Astrocyte of the cerebellum (primary cell): ENCODE data around the gene DCC.
"Not testable (repeated sequence)": the region's sequence is repeated elsewhere in the genome, so short reads cannot be mapped to it uniquely, and the experiment has no call there.

Experiments
- DNase-seq: peaks from one replicate; pipeline ENCODE4 v3.0.0-alpha.2; 2011; ENCODE audit warnings: low read depth
- H3K4me3 ChIP-seq: 2 replicates; pipeline ENCODE4 v1.5.1; 2011; ENCODE audit warnings: mild to moderate bottlenecking, low read depth, low read length, moderate library complexity
- in situ Hi-C: cut with HindIII; loops from 2 replicates; pipeline ENCODE4 v1.10.0; 2017; ENCODE audit warnings: low sequenced_read_pairs
- TF ChIP-seq, protein P1 (sequence below): IDR thresholded peaks from 2 replicates; pipeline ENCODE4 v1.5.1; 2012; ENCODE audit warnings: low read length, low read depth, moderate library complexity, mild to moderate bottlenecking; ENCODE audit errors: missing control alignments

The DCC gene

DNA sequence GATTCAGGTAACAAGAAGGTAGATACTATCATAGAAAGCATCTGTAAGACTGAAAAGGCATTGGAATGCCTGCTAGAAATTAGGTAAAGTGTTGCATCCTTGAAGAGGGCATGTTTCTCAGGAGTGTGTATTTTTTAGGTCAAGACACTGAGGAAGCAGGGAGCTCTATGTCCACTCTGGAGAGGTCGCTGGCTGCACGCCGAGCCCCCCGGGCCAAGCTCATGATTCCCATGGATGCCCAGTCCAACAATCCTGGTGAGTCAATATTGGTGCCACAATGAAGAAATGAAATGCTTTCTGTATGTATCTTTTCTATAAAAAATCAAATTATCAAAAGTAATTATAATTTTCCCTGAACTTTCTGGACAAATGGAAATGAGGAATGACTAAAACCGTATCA is 1127.8 kb downstream of the DCC start:
- in situ Hi-C loops = no loop called here
- H3K4me3 ChIP-seq = no peak overlapping the region
- TF ChIP-seq, protein P1, sequence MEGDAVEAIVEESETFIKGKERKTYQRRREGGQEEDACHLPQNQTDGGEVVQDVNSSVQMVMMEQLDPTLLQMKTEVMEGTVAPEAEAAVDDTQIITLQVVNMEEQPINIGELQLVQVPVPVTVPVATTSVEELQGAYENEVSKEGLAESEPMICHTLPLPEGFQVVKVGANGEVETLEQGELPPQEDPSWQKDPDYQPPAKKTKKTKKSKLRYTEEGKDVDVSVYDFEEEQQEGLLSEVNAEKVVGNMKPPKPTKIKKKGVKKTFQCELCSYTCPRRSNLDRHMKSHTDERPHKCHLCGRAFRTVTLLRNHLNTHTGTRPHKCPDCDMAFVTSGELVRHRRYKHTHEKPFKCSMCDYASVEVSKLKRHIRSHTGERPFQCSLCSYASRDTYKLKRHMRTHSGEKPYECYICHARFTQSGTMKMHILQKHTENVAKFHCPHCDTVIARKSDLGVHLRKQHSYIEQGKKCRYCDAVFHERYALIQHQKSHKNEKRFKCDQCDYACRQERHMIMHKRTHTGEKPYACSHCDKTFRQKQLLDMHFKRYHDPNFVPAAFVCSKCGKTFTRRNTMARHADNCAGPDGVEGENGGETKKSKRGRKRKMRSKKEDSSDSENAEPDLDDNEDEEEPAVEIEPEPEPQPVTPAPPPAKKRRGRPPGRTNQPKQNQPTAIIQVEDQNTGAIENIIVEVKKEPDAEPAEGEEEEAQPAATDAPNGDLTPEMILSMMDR = no peak

DNA sequence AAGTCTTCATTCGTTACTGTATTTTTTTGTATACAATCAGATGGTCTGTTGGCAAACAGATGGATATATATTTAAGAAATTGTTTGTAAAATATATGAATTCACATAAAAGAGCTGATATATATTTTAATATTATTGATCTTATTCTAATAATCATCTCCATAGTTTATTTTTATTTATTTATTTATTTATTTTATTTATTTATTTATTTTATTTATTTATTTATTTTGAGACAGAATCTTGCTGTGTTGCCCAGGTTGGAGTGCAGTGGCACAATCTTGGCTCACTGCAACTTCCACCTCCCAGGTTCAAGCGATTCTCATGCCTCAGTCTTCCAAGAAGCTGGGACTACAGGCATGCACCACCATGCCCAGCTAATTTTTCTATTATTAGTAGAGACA is 1128.2 kb downstream of the DCC start:
- in situ Hi-C loops, H3K4me3 ChIP-seq, DNase-seq: not testable (repeated sequence)

More for the DNA sequence above, 1127.8 kb downstream of the DCC start:
- DNase-seq = no peak

DNA sequence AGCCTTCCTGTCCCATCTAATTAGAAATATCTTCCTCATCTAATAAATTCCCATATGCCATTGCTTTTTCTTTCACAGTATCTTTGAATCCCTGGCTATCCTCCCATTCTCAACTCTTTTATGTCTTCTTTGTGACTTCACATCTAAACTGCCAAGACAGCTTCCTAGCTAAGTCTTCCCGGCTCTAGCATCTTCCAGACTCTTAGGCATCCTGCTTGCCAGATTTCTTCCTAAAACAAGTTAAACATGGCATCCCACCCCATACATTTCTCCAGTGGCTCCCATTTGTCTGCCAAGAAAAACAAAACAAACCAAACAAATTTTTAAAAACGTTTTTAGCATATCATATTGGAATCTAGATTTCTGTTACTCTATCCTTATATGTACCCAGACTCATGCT is 1132.5 kb downstream of the DCC start:
- TF ChIP-seq, protein P1 = no peak
- DNase-seq = no peak
- in situ Hi-C loops = no loop called here
- no peak overlapping the region for H3K4me3 ChIP-seq

DNA sequence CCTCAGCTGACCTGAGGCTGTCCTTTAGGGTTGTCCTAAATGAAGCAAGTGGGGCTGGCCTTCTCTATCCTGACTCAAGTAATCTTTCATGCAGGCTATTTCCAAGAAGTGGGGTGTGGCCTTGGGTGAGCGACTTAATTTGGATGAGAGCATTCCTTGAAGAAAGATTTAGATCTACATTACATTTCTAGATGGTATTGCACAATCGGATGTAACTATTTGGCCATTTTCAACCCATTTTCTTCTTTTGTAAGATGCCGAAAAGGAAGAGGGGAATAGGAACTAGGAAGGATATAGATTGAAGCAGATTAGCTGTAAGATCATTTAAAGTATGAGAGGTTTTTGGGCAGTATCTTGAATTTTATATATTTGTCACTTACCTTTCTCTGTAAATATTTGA is 1138.2 kb downstream of the DCC start:
- no peak overlapping the region for H3K4me3 ChIP-seq
- DNase-seq = no peak
- TF ChIP-seq, protein P1 = no peak
- in situ Hi-C loops = no loop called here

DNA sequence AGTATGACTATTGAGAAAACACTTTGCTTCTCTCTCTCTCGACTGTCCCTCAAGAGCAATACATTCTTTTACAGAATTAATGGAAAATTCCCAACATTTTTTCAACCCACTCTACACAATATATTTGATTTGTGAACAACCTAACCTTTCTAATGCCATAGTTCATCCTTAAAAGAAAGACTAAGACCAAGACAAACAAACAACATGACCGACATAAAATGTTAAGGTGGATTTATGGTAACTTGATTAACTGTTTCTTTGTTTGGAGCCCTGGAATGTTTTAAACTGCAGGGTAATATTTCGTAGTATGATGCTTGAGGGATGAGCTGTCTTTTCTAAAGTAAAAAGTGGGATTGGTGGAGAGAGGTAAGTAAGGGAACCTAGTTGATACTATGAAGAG is 1146.3 kb downstream of the DCC start:
- no peak for DNase-seq
- TF ChIP-seq, protein P1 = no peak
- in situ Hi-C loops = no loop called here
- no peak overlapping the region for H3K4me3 ChIP-seq

DNA sequence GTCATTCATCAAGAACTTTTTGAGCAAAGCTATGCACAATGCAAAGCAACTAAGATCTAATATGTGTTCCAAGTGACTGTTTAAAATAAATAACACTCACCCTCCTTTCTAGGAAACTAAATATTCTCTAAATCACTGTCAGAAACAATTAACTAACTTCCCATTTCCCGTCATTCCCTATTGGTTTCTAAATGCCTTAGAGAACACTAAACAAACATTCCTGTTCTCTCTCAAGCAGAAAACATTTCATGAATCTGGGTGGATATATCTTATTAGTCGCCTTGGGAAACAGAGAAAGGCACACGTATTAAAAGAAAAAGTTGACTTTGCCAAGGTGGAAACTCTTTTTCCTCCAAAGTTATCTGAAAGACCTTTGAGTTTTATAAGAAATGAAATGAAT is 1149.3 kb downstream of the DCC start:
- H3K4me3 ChIP-seq = no peak overlapping the region
- in situ Hi-C loops = no loop called here
- no peak for DNase-seq
- TF ChIP-seq, protein P1 = no peak

DNA sequence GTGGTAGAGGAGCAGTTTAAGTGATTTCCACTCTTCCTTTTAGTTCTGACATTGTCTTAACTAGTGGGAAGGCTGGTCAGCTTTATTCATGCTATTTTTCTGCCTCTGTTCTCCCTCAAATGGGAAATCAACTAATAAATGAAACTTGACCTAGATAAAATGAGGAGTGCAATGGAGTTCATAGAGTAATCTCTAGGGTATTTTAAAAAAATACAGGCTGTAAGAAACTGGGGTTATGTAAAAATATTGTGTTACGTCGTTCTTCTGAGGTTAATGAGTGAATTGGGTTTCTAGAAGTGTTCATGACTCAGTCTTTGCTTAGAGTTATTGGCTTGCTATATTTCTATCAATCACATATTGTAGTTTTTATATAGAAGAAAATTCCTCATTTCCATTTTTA is 1150.0 kb downstream of the DCC start:
- in situ Hi-C loops = no loop called here
- TF ChIP-seq, protein P1 = no peak
- DNase-seq = no peak
- no peak overlapping the region for H3K4me3 ChIP-seq
